Muscle of arm (tissue), 12 donors: ENCODE results near the gene NOM1. TPM values are rescaled to one million over a fixed set of nuclear protein-coding genes. Genes with fewer than 3 reads are reported as not detected.

Experiments
- DNase-seq: peaks from one replicate; pipeline ENCODE4 v3.0.0-alpha.2; 2013
- polyA plus RNA-seq, 12 donors: library from polyadenylated mRNA; unstranded; fragments of 120-200 nt; gene quantifications; one replicate each; pipeline ENCODE4 v1.2.1, GENCODE V29; 2013; ENCODE audit not compliant: insufficient read length in 12 of 12

The NOM1 gene
- polyA plus RNA-seq, 12 donors = 11.0 to 25.7 (median 16.7) TPM; not detected in 1

DNA sequence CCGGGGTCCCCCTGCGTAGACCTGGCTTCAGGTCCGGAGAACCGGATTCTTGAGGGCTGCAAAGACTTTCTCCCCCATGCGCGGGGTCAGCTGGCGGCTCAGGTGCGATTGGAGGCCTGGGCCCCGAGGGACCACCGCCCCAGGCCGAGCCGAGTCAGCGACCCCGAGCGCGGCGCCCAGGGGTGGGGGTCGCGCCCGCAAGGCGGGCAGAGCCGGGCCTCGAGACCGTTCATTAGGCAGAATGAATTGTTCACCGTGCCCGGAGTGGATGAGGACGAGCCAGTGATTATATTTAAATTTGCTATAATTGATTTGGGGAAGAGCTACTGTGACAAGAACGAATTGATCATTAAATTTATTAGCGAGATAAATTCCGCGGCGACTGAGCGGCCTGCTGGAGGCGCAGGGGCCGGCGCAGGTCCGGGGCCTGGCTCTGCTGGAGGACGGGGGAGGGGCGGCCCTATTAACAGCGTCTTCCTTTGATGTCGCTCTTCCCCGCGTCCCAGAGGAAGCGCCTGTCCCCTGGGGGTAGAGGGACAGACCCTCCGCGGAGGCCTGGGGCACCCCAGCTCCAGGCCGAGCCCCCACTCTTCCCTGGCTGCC lies 53.4 kb downstream of the NOM1 start:
- DNase-seq = no peak

GRCh38 chr7:157003445-157003755 lies 53.9 kb downstream of the NOM1 start:
- no peak for DNase-seq

GRCh38 chr7:157003756-157004520 lies 54.4 kb downstream of the NOM1 start:
- DNase-seq = no peak

DNA sequence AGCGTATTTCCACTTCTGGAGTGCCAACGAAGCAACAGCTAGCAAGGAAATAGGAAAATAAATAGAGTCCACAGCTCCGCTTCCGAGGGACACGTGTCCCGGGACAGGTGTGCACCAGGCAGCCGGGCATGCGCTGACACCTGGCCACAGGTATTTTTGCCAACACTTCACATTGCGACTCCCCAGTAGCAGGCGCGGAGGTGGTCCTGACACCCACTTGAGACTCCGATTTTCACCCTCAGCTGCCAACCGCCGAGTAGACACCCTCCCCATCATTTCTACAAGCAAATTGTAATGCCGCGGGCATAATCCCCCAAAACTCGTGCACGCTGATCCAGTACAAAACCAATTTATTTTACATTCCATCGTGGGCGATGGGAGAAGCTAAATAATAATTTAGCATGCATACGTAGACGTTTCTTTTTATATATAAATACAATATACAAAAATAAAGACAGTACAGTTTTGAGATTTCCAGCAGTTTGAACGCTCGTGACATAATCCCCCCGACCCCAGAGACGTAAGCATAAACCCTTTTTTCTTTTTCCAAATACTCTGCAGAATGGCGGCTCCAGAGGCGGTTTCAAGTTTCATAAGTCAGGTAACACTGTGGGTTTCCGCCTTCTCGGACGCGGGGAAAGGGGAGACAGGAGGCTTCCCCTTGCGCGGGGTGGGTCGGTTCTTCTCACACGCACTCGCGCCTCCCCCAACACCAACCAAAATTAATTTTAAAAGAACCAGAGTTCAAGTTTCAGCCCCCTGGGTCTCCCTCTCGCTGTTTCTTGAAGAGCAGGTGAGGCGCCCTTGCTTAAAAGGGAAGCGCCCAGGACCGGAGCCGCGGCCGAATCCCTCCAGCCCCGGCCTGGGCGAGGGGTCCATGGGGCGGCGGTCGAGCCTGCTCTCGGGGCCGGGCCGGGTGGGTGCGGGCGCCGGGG lies 55.3 kb downstream of the NOM1 start:
- no peak for DNase-seq

GRCh38 chr7:157005456-157006204 lies 56.1 kb downstream of the NOM1 start:
- DNase-seq = no peak

DNA sequence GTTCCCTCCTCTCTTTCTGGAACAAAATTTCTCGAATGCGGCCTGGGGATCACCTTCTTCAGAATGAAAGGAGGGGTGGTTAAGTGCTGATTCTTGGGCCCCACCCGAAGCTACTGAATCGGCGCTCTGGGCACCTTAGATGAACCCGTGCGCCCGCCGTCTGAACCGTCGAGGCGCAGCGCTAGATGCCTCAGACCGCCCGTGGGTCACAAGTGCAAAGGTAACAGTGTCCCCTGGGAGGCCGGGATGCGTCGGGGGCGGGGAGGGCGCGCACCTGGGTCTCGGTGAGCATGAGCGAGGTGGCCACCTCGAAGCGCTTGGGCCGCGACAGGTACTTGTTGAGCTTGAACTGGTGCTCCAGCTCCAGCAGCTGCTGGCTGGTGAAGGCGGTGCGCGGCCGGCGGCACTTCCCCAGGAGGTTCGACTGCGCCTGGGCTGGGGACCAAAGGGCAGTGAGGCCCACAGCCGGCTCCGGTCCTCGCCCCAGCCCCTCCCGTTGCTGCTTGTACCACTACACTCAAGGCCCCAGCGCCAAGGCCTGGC lies 56.8 kb downstream of the NOM1 start:
- no peak for DNase-seq

DNA sequence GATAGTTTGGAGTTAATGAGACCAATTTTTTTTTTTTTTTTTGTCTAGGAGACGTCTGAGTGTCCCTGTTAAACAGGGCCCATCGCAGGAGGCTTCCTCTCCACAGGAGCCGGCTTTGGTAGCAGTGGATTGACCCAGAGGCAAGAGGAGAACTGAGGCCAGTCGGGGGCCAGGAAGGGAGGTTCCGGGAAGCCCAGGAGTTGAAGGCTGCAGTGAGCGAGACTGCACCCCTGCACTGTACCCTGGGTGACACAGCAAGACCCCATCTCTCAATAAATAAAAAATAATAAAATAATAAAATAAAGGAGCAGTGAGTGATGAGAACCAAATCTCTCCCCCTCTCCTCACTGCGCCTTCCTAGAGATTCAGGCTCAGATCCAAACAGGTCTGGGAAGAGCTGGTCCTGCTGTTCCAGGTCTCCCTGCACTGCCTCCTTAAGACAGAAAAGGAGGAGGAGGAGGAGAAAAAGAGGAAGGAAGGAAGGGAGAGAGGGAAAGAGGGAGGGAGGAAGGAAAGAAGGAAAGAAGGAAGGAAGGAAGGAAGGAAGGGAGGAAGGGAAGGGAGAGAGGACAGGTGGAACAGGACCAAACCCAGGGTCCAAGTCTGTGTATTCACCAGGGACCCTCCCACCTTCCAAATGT lies 57.4 kb downstream of the NOM1 start:
- no peak for DNase-seq

DNA sequence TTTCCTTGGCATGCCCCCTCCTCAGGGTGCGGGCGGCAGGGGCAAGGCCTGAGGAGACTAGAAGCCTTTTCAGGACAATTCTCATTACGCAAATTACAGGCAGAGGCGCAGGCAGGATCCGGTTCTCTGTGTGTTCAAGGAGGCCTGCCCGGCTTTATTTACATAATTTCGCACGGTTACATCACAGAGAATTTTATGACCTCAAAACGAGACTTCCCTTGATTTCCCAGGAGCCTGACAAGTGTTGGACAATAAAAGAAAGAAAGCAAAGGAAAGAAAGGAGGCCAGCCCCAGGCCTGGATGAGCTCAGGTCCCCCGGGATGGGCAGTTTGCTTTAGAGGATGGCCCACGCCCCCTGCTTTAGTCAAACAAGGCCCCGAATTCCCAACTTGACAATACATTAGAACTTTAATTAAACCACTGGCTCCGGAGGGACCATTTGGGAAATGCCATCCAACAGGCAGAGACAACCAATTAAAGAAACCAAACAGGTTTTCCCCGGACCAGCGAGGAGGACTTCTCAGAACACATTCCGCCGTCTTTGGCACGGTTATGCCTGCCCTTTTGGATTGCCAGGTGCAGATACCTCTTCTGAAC lies 58.1 kb downstream of the NOM1 start:
- no peak for DNase-seq

GRCh38 chr7:157008206-157009169 lies 59.0 kb downstream of the NOM1 start:
- DNase-seq = no peak

DNA sequence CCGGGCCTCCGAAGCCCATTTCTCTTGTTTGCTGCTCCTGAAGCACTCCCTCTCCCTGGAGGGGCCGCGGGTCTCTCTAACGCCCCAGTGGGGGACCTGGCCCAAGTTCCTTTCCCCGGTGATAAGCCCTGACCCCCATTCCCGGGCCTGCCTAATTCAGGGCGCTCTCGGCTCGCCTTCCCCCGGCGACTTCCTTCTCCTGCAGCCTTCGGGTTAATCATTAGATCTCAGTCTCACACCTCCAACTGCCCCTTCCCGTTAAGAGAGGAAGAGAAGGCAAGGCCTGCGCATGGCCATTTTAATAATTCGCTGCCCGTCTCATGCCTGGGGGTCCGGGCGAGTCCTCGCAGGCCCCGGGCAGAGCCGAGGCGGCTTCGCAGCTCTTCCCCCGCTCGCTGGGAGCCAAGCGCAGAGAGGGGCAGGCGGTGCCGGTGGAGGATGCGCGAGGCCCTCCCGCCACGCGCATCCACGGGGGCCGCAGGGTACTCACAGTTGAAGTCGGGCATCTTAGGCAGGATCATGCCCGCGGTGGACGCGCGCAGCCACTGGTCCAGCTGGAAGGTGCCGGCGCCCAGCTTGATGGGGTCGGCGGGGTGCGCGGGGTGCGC lies 59.8 kb downstream of the NOM1 start:
- no peak for DNase-seq

DNA sequence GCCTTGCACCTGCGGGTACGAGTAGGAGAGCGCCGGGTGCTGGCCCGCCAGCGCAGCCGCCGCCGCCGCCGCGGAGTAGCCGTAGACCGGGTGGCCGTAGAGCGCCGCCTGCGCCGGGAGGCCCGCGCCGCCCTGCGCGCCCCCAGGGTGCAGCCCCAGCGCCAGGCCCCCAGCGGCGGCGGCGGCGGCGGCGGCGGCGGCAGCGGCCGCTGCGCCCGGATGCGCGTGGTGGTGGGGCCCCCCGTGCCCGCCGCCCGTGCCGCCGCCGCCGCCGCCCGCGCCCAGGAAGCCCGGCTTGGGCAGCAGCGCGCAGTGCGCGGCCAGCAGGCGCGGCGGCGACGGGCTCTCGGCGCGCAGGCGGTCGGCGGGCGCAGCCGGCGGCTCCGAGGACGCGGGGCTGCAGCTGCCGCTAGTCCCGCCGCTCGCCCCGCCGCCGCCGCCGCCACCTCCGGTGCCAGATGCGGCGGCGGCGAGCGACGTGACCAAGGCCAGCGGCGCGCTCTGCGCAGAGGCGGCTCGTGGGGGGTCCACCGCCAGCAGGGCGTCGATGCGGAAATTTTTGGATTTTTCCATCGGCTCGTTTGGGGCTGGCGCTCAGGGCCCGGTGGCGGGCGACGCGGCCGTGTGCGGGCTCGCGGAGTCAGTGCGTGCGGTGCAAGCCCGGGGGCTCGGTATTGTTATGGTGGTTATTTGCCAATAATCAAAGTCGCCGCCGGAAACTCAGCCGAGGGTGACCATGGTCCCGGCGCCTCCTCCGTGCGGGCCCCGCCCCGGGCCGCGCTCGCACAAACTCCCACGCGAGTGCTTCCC lies 60.5 kb downstream of the NOM1 start:
- no peak for DNase-seq

GRCh38 chr7:157010588-157011332 lies 61.2 kb downstream of the NOM1 start, which contains the start of gene MNX1:
Gene MNX1 (minus strand): TSS chr7:157010663. CDS start chr7:157010350, 313 bp downstream.
- DNase-seq = no peak

DNA sequence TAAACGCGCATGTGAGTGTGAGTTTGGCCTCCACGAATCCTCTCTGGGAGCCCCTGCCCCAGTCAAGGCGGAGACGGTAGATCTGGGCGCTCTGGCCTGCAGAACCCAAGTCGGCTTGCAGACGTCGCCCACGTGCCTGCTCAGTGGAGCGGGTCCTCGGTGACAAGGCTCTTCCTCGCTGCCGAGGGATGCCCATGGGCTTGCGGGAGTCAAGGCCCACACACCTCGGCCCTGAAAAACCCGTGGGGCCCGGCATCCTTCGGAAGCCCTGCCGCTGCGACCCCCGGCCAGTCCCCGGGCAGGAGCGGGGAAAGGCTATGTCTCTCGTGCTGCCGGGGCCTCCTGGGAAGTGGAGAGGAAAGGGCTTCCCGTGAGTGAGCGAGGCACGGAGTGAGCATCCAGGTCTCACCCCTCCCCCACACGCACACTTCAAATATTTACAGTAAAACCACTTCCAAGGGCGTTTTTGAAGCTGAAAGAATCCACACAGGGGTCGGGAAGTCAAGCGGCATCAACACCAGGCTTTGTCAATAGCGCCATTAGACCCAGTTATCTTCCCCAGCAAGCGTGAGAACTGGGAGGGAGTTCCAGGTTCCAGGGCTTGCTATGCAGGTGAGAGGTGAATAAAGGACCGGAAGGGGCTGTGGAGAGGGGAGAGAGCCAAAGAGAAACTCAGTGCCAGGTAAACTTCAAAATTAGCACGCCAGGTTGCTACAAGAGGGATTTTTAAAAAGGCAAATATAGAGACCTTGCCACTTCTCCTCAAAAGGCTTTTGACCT lies 62.0 kb downstream of the NOM1 start:
- DNase-seq = no peak

GRCh38 chr7:157012113-157012547 lies 62.6 kb downstream of the NOM1 start:
- no peak for DNase-seq

DNA sequence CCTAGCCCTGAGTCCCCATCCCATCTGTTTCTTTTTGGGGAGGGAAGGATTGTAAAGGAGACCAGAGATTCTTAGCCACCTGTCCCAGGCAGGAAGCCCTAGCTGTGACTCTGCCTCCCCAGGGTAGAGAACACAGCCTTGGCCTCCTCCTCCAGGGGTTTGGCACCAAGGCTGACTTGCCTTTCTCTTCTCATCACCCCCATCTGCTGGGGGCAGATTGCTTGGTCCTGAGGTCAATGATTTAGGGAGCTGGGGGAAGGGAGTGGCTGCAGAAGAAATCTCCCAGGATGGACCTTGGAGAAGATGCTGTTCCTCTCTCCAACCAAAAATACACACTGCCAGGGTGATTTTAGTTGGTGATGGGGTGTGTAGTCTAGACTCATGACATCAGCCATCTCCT lies 63.6 kb downstream of the NOM1 start:
- DNase-seq = no peak
